ENCODE data around the gene ZNF343. TPM values are rescaled to one million over a fixed set of nuclear protein-coding genes. Genes with fewer than 3 reads are reported as not detected.

ZNF343 gene
- total RNA-seq, 4 donors from 2014 or later, result 6.8 to 14.8 (median 8.4) TPM

- TF ChIP-seq, protein P1, sequence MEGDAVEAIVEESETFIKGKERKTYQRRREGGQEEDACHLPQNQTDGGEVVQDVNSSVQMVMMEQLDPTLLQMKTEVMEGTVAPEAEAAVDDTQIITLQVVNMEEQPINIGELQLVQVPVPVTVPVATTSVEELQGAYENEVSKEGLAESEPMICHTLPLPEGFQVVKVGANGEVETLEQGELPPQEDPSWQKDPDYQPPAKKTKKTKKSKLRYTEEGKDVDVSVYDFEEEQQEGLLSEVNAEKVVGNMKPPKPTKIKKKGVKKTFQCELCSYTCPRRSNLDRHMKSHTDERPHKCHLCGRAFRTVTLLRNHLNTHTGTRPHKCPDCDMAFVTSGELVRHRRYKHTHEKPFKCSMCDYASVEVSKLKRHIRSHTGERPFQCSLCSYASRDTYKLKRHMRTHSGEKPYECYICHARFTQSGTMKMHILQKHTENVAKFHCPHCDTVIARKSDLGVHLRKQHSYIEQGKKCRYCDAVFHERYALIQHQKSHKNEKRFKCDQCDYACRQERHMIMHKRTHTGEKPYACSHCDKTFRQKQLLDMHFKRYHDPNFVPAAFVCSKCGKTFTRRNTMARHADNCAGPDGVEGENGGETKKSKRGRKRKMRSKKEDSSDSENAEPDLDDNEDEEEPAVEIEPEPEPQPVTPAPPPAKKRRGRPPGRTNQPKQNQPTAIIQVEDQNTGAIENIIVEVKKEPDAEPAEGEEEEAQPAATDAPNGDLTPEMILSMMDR (IDR thresholded peaks at IDR 0.05), result no peak
- ATAC-seq (ENCODE audit: low FRiP score), result no peak
- DNase-seq (ENCODE audit: low spot score), result no peak
These were observed 57.3 kb downstream of the ZNF343 start for GRCh38 chr20:2451422-2451821.

DNA sequence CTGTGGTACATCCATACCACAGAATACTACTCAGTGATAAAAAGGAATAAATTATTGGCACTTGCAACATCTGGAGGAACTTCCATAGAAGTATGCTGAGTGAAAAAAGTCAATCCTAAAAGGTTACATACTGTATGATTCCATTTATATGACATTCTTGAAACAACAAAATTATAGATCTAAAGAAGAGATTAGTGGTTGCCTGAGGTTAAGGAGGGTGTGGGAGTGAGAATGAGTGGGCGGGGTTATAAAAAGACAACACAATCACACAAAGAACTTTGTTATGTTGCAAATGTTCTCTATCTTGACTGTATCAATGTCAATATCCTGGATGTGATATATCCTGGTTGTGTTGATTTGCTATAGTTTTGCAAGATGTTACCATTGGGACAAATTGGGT is 59.3 kb downstream of the ZNF343 start:
- ATAC-seq (ENCODE audit: low FRiP score) (no peak), DNase-seq (ENCODE audit: low spot score) (no peak)
- TF ChIP-seq, protein P1 (IDR thresholded peaks at IDR 0.05), result no peak

- no peak for DNase-seq (ENCODE audit: low spot score)
- ATAC-seq (ENCODE audit: low FRiP score), result no peak
- TF ChIP-seq, protein P1 (IDR thresholded peaks at IDR 0.05), result no peak
These were observed 61.9 kb downstream of the ZNF343 start for GRCh38 chr20:2446845-2447244.

Small RNA genes within 50 kb of the gene (small RNA-seq; reads per million reads assigned to genes)
- not detected for gene RF00019

Other genes starting within 250 kb of the ZNF343 start
- not detected for gene TGM3, start 212.9 kb downstream of the ZNF343 start, total RNA-seq
- not detected for gene TGM6, start 128.0 kb downstream of the ZNF343 start, total RNA-seq
- gene SNRPB, start 38.1 kb downstream of the ZNF343 start, total RNA-seq, result 100 to 1,000 TPM; 119 to 267 (median 170) TPM
- gene TMC2, start 27.7 kb upstream of the ZNF343 start, total RNA-seq, result under 1 TPM; 0.32 to 0.88 (median 0.53) TPM
- 100 to 1,000 TPM in 2 of 4 donors, 10 to 100 TPM in 2; 77.3 to 463 (median 96.6) TPM for gene NOP56, start 143.7 kb upstream of the ZNF343 start, total RNA-seq
- gene IDH3B, start 155.3 kb upstream of the ZNF343 start, total RNA-seq, result 100 to 1,000 TPM in 3 of 4 donors, 10 to 100 TPM in 1; 90.3 to 122 (median 103) TPM
- 1 to 10 TPM; 1.3 to 7.5 (median 5.4) TPM for gene EBF4, start 183.9 kb upstream of the ZNF343 start, total RNA-seq

All from omental fat pad (tissue), 4 donors.